A673 (cell line): ENCODE data around the gene SHQ1. TPM values are rescaled to one million over a fixed set of nuclear protein-coding genes. Genes with fewer than 3 reads are reported as not detected.

Experiments used
- BruUV-seq: library from RNA; stranded (reverse); fragments of 400-500 nt; replicated peaks from 2 replicates; lab custom pipeline; 2021; lab: Mats Ljungman, UMichigan
- CTCF ChIA-PET: fragments of 300-600 bp; sonication (Branson Sonifier 250); formaldehyde crosslinking; loops from one replicate; lab custom pipeline; 2022; ENCODE audit warnings: antibody characterized with exemption; lab: Charles Lee
- POLR2A ChIA-PET: fragments of 300-600 bp; sonication (Branson Sonifier 250); formaldehyde crosslinking; loops from one replicate; lab custom pipeline; 2022; ENCODE audit warnings: antibody characterized with exemption; ENCODE audit not compliant: low non-redundant PET; lab: Charles Lee
- DNase-seq: peaks from one replicate; pipeline ENCODE4 v3.0.0-alpha.2; 2015; ENCODE audit warnings: low spot score
- H3K27ac ChIP-seq: fragments of 200-600 bp; sonication (generic); 2 replicates; pipeline ENCODE4 v1.5.1; 2016; ENCODE audit warnings: mixed run types, low read depth, mild to moderate bottlenecking, mixed read lengths, antibody characterized with exemption, low read length; ENCODE audit not compliant: poor library complexity, severe bottlenecking
- H3K27me3 ChIP-seq: fragments of 200-600 bp; sonication (generic); replicated peaks from 2 replicates; pipeline ENCODE4 v1.6.1; 2017; ENCODE audit warnings: mixed run types, low read depth, mild to moderate bottlenecking, mixed read lengths, antibody characterized with exemption, low read length; ENCODE audit not compliant: insufficient read depth, poor library complexity
- H3K36me3 ChIP-seq: fragments of 200-600 bp; sonication (generic); 2 replicates; pipeline ENCODE4 v1.6.1; 2016; ENCODE audit warnings: mixed run types, mild to moderate bottlenecking, mixed read lengths, antibody characterized with exemption, low read length; ENCODE audit not compliant: insufficient read depth, poor library complexity, severe bottlenecking
- H3K4me1 ChIP-seq: fragments of 200-600 bp; sonication (generic); 2 replicates; pipeline ENCODE4 v1.6.1; 2017; ENCODE audit warnings: mixed run types, mild to moderate bottlenecking, mixed read lengths, antibody characterized with exemption, low read length; ENCODE audit not compliant: insufficient read depth, poor library complexity, severe bottlenecking
- H3K4me3 ChIP-seq: fragments of 200-600 bp; sonication (generic); 2 replicates; pipeline ENCODE4 v1.5.1; 2016; ENCODE audit warnings: low read depth, mixed run types, mild to moderate bottlenecking, mixed read lengths, low read length; ENCODE audit not compliant: poor library complexity, severe bottlenecking
- H3K9me3 ChIP-seq: fragments of 200-600 bp; sonication (generic); 2 replicates; pipeline ENCODE4 v1.6.1; 2016; ENCODE audit warnings: mixed run types, low read depth, mild to moderate bottlenecking, mixed read lengths, antibody characterized with exemption, low read length; ENCODE audit not compliant: poor library complexity, severe bottlenecking
- CTCF ChIP-seq: fragments of 300-800, 200-600 bp; sonication (generic); conservative IDR thresholded peaks from 2 replicates; pipeline ENCODE4 v1.5.1; 2017; ENCODE audit warnings: low read depth, mild to moderate bottlenecking, antibody characterized with exemption, low read length, moderate library complexity, mixed read lengths
- EZH2 ChIP-seq: fragments of 200-600 bp; sonication (generic); IDR thresholded peaks from 2 replicates; pipeline ENCODE4 v1.6.1; 2017; ENCODE audit warnings: borderline replicate concordance, low read depth, mild to moderate bottlenecking, mixed read lengths, antibody characterized with exemption, low read length; ENCODE audit not compliant: poor library complexity, severe bottlenecking
- intact Hi-C: fragments of 100-400 bp; cut with micrococcal nuclease; formaldehyde crosslinking; loops from one replicate; pipeline ENCODE4 v1.10.0; 2022; ENCODE audit not compliant: unreplicated experiment
- total RNA-seq: library from RNA; stranded (reverse); gene quantifications from 2 replicates; pipeline ENCODE4 v1.2.3, GENCODE V29; 2021

SHQ1 gene
- total RNA-seq, 1 experiment from 2014 or later = 24.3 TPM

GRCh38 chr3:72768006-72768441, 80.2 kb downstream of the SHQ1 start:
- no TSS peak for BruUV-seq
- Histone ChIP-seq H3K4me3 (no peak overlapping the region), H3K27ac (no peak overlapping the region)

GRCh38 chr3:72766866-72767265, 81.4 kb downstream of the SHQ1 start:
- Histone ChIP-seq H3K27me3 (no peaks in the 10 kb centered on the region), H3K4me3 (no peak overlapping the region), H3K9me3 (no peaks in the 10 kb centered on the region), H3K4me1 (no peaks in the 10 kb centered on the region), H3K36me3 (no peaks in the 10 kb centered on the region), H3K27ac (no peak overlapping the region)
- no TSS peak for BruUV-seq
- CTCF ChIA-PET = no interaction called here
- DNase-seq = no peak
- intact Hi-C loops = no loop called here
- POLR2A ChIA-PET = no interaction called here
- TF ChIP-seq EZH2 (no peak), CTCF (no peak)

More at GRCh38 chr3:72768006-72768441, 80.2 kb downstream of the SHQ1 start:
- POLR2A ChIA-PET = no interaction called here
- H3K4me1 ChIP-seq = no peaks in the 10 kb centered on the region
- CTCF ChIA-PET = no interaction called here
- intact Hi-C loops = no loop called here
- no peaks in the 10 kb centered on the region for H3K36me3 ChIP-seq
- TF ChIP-seq EZH2 = no peak
- no peak for TF ChIP-seq CTCF
- no peaks in the 10 kb centered on the region for H3K9me3 ChIP-seq
- no peak for DNase-seq
- H3K27me3 ChIP-seq = no peaks in the 10 kb centered on the region

- ChIA-PET POLR2A (no interaction called here), CTCF (no interaction called here)
- H3K27ac ChIP-seq = no peak overlapping the region
- BruUV-seq = no TSS peak
- H3K9me3 ChIP-seq = no peaks in the 10 kb centered on the region
- no peak overlapping the region for H3K4me3 ChIP-seq
- peaks cover 11% of the 10 kb centered on the region for H3K4me1 ChIP-seq
- no peak for DNase-seq
- TF ChIP-seq EZH2 (no peak), CTCF (no peak)
- no peaks in the 10 kb centered on the region for H3K27me3 ChIP-seq
- intact Hi-C loops = no loop called here
- H3K36me3 ChIP-seq = no peaks in the 10 kb centered on the region
These were observed 84.3 kb downstream of the SHQ1 start for GRCh38 chr3:72763751-72764440.
